HG03457 (cell line): ENCODE data around the gene R3HDM4.
"Not testable (repeated sequence)": the region's sequence is repeated elsewhere in the genome, so short reads cannot be mapped to it uniquely, and the experiment has no call there.

Source experiments
- ATAC-seq: cut with Tn5 transposase; IDR thresholded peaks from one replicate; pipeline ENCODE4 v1.9.1; 2021; ENCODE audit warnings: moderate number of reproducible peaks; ENCODE audit not compliant: unreplicated experiment

Gene R3HDM4

DNA sequence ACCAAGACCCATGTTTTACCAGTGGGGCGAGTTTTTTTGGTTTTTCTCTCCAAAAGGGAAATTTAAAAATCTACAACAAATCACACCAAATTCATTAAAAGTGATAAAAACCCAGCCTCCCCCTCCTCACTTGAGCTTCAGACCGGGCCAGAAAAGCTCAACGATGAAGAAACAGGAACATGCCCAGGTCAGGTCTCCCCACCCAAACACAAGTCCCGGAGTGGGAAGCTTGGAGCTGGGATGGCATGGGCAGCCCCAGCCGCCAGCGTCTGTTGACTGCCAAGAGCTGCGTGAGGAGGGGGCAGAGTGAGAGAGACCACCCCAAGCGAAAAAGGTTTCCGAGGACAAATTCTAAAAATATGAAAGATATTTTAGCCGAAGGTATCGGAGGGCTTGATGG, 16.0 kb downstream of the R3HDM4 start:
- no peak for ATAC-seq

DNA sequence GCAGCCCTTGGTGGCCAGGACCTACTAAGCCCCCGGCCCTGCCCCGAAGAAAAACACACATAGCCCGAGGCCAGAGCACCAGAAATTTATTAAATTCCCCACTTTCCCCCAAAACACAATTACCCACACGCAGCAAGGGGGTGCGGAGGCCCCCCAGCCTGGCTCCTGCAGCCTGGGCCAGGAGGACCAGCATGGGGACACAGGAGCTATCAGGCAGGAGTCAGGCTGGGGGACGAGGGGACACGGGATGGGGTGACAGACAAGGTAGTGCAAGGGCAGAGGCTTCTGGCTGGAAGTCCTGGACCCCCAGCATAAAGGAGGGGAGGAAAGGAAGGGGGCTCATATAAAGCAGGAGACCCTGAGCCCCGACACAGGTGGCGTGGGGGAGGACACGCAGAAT, 16.6 kb downstream of the R3HDM4 start:
- ATAC-seq, result no peak

DNA sequence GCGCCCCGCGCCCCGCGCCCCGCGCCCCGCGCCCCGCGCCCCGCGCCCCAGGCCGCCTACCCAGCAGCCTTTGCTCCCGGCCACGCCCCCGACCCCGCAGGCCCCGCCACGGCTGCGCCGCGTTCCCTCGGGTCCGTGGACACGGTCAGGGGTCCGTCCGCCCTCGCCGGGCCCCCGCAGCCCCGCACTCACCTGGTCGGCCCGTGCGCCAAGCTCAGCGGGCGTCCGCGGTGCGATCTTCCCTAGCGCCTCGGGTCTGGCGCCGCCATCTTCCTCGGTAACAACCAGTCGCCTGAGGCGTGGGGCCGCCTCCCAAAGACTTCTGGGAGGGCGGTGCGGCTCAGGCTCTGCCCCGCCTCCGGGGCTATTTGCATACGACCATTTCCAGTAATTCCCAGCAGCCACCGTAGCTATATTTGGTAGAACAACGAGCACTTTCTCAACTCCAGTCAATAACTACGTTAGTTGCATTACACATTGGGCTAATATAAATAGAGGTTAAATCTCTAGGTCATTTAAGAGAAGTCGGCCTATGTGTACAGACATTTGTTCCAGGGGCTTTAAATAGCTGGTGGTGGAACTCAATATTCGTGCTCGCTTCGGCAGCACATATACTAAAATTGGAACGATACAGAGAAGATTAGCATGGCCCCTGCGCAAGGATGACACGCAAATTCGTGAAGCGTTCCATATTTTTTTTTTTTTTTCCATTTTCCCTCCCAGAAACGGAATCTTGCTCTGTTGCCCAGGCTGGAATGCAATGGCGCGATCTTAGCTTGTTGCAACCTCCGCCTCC, 19.9 kb downstream of the R3HDM4 start, which contains the start of the genes MED16 and RNU6-9:
Gene MED16 (minus strand): TSS at position 294 of the 796 bp plus-strand sequence. CDS start 2,056 bp downstream, outside the sequence.
Gene RNU6-9 (plus strand): TSS at position 591 of the 796 bp plus-strand sequence.
- peak; percentile 46 for ATAC-seq

DNA sequence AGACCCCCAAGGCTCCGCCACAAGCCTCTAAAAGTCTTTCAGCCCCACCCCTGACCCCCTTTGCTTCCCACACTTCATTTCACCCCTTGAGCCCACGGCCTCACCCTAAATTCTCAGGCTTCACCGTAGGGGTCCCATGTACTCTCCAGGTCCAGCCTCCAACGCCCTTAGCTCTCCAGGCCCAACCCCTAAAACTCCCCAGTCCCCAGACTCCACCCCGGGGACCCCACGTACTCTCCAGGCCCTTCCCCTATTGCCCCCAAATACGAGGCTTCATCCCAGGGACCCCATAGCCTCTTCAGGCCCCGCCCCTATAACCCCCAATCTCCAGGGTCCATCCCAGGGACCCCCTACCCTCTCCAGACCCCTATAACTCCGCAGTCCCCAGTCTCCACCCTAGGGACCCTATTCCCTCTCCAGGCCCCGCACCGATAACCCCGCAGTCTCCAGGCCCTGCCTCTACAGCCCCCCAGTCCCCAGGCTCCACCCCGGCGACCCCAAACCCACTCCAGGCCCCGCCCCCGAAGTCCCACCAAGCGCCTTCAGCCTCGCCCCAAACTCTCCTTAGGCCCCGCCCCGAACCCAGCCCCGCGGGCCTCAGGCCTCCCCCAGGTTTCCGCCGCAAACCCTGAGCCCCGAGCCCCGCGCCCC, 20.7 kb downstream of the R3HDM4 start:
- no peak for ATAC-seq

GRCh38 chr19:891421-892200, 21.4 kb downstream of the R3HDM4 start:
- not testable (repeated sequence) for ATAC-seq

GRCh38 chr19:890831-891230, 22.2 kb downstream of the R3HDM4 start:
- ATAC-seq, result no peak

DNA sequence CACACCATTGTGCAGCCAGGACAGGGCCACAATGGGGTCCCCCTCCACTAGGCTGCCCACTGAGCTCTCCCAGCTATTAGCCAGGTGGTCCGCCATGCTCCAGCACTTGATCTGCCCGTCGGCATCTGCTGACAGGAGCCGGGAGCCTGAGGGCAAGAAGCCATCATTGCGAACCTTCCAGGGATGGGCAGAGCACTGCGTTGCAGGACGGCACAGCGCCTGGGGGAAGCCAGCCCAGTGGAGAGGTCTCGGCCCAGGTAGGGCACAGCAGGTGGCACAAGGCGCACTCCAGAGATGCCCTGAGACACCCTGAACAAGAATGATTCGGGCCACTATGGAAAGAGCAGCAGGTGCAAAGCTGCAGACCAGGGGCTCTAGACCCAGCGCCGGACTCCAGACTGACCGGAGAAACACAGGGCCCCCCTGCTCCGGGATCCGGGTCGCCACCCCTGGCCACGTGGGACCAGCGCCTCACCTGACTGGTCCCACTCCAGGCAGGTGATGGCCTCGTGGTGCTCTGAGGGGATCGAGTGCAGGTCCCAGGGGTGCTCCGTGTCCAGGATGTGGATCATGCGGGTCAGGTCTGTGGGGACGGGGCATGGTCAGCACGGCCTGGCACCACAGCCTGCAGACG, 23.2 kb downstream of the R3HDM4 start:
- no peak for ATAC-seq

DNA sequence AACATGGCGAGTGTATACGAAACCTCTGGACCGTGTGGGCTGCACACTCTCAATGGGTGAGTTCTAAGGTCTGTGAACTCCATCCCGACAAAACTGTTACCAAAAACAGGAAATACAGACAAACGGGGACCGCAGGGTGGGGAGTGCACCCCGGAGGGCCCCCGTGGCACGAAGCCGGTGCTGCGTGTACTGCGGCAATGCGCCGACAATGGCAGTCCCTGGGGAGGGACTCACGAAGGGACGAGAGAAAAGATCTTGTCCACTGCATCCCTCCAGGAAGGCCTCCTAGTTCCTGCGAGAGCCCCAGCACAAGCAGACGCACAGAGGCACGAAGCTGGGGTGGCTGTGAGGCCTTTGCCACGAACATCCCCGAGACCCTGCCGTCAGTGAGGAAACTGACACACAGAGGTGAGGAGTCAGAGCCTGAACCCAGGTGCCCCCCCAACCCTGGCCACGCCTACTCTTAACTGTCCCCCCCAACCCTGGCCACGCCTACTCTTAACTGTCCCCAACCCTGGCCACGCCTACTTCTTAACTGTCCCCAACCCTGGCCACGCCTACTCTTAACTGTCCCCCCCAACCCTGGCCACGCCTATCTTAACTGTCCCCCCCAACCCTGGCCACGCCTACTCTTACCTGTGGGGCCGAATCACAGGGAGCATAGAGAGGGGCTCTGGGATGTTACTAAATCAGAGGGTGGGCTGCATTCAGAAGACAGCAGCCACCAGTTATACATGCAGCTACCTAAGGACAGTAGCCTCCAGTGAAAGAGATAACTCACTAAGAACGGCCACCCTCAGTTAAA, 24.2 kb downstream of the R3HDM4 start:
- no peak for ATAC-seq

- no peak for ATAC-seq
Measured at GRCh38 chr19:887599-887998, 25.4 kb downstream of the R3HDM4 start.

GRCh38 chr19:887072-887471, 25.9 kb downstream of the R3HDM4 start:
- ATAC-seq, result no peak

DNA sequence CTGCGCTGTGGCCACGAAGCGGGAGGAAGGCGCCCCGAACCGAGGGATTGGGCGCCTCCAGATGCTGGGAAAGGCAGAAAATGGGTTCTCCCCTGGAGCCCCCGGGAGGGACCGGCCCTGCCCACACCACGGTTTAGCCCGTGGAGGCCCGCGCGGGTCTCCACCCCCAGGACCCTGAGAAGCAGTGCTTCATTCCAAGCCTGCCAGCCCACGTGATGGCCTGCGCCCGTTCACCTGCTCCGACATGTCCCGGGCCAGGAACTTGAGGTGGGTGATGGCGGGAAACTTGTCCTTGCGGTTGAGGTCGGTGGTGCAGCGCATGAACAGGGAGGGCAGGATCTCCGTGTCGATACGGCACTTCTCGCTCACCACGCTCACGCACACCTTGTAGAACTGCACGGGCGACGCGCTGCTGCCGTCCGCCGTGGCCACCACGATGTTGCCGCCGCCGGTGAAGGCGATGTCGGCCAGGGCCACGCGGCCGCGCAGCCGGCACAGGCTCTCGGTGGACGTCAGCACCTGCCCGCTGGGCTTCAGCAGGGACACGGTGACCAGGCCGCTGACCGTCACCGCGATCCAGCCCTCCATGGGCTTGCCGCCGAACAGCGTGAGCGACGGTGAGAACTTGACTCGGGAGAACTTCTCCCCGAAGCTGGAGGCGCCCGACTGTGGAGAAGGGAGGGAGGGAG, 27.3 kb downstream of the R3HDM4 start:
- no peak for ATAC-seq

GRCh38 chr19:884420-885211, 28.4 kb downstream of the R3HDM4 start:
- no peak for ATAC-seq

DNA sequence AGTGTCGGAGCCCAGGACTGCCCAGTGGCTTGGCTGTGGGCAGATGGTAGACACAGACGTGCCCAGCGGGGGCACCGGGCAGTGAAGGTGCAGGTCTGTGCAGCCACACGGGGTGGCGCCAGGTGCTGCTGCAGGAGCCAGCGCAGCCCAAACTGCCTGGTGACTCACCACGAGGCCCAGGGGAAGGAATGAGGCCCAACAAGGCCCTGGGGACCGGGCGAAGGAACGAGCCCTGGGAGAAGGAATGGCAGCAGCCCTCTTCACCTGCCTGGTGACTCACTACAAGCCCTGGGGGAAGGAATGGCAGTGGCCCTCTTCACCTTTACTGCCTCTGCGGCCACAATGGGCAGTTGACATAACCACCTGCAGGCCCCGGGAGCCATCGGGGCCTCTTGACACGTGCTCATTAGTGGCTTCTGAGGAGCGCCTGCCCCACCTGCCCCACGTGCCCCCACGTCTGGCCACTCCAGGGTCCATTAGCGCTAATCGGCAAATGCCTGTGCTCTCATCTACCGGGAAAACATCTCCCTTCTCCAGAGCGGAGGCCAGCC, 29.3 kb downstream of the R3HDM4 start:
- no peak for ATAC-seq

DNA sequence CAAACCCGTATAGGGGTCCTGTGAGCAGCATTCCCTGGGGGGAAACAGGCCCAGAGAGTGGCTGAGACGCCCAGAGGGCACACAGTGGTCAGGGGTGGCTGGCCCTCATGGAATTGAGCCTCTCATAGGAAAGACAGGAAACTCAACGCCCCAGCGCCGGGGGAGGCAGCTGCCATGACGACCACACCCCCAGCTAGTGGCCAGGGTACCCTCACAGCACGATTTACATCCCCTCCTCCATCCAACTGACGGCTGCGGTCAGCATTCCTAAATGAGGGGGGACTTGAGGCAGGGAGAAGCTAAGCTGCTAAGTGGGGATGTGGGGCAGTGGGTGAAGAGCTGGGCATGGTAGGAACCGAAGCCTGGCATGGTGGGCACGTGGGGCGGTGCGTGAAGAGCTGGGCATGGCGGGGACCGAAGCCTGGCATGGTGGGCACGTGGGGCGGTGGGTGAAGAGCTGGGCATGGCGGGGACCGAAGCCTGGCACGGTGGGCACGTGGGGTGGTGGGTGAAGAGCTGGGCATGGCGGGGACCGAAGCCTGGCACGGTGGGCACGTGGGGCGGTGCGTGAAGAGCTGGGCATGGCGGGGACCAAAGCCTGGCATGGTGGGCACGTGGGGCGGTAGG, 30.0 kb downstream of the R3HDM4 start:
- ATAC-seq, result no peak

DNA sequence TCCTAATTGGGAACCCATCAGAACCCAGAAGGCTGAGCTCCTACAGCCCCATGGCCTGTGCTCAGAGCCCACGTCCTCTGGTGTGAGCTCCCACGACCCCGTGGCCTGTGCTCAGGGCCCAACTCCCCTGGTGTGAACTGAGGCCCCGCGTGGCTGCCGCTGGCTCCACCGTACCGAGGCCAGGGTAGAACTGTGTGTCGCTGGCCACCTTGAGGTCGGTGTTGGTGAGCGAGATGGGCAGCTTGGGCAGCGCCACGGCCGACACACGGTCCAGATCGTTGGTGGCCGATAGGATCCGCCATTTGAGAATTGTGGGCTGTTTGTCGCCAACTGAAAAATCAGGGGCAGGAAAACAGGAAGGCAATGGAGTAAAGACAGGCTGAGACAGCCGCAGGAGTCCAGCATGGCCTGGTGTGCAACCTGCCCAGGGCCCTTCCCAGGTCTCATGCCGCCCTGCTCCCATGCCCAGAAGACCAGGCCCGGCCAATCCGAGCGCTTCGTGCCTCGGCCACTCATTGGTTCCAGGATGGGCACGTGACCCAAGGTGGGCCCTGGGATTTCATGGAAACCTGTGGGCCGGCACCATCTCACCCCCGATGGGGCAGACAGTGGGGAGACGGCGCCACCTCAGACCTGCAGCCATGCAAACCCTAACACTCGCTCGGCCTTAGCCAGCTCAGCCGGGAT, 31.5 kb downstream of the R3HDM4 start:
- no peak for ATAC-seq

DNA sequence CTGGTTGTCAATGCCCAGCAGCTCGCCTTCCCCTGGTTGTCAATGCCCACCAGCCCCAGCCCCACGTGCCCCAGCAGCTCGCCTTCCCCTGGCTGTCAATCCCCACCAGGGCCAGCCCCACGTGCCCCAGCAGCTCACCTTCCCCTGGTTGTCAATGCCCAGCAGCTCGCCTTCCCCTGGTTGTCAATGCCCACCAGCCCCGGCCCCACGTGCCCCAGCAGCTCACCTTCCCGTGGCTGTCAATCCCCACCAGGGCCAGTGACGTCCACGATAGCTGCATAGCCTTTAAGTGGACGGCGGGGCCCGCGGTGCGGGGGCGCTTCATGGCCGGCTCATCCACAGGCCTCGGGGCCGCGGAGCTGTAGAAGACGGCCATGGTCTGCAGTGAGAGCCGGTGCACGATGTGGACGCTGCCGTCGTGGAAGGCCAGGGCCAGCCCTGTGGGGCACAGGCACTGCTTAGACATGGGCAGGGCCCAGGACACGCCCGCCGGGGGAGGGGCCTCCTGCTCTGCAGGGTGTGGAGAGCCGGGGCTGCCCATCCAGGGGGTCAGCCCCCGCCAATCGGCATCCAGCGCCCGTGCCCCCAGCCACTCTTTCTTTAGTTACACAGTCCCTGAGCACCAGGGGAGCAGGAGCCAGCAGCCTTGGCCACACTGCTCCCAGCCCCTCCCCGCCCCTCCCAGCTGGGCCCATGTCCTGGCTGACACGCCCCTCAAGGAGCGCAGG, 33.1 kb downstream of the R3HDM4 start:
- no peak for ATAC-seq
